Osteoblast (primary cell): Measurements from ENCODE around the gene GINS3. TPM values are rescaled to one million over a fixed set of nuclear protein-coding genes. Genes with fewer than 3 reads are reported as not detected.

Experiments
- DNase-seq: peaks from one replicate; pipeline ENCODE4 v3.0.0; 2011; ENCODE audit warnings: low spot score, mixed read lengths; ENCODE audit not compliant: insufficient read length; ENCODE audit errors: missing footprints
- H2AFZ ChIP-seq: 2 replicates; pipeline ENCODE4 v1.6.0; 2011; ENCODE audit warnings: mild to moderate bottlenecking, low read length
- H3K27ac ChIP-seq: 2 replicates; pipeline ENCODE4 v1.5.1; 2011; ENCODE audit warnings: mild to moderate bottlenecking, low read depth, low read length, moderate library complexity
- H3K27me3 ChIP-seq: 2 replicates; pipeline ENCODE4 v1.6.0; 2012; ENCODE audit warnings: mild to moderate bottlenecking, control low read depth, inconsistent platforms, low read length, moderate library complexity; ENCODE audit not compliant: insufficient read depth
- H3K36me3 ChIP-seq: 2 replicates; pipeline ENCODE4 v1.5.1; 2011; ENCODE audit warnings: mild to moderate bottlenecking, low read length, control low read depth, moderate library complexity; ENCODE audit not compliant: insufficient read depth
- H3K4me1 ChIP-seq: 2 replicates; pipeline ENCODE4 v1.5.1; 2011; ENCODE audit warnings: mild to moderate bottlenecking, low read length, control low read depth, moderate library complexity; ENCODE audit not compliant: insufficient read depth
- H3K4me2 ChIP-seq: 2 replicates; pipeline ENCODE4 v1.6.0; 2011; ENCODE audit warnings: mild to moderate bottlenecking, low read length; ENCODE audit not compliant: insufficient read depth
- H3K4me3 ChIP-seq: fragments of 200-600 bp; sonication (generic); 3 replicates; pipeline ENCODE4 v1.5.1; 2012; ENCODE audit warnings: mild to moderate bottlenecking, low read length, inconsistent platforms; ENCODE audit not compliant: insufficient read depth
- H3K79me2 ChIP-seq: 2 replicates; pipeline ENCODE4 v1.6.0; 2012; ENCODE audit warnings: mild to moderate bottlenecking, low read length, control low read depth, inconsistent platforms; ENCODE audit not compliant: insufficient read depth
- H3K9me3 ChIP-seq: 2 replicates; pipeline ENCODE4 v1.5.1; 2011; ENCODE audit warnings: low read depth, low read length, control low read depth
- H4K20me1 ChIP-seq: 2 replicates; pipeline ENCODE4 v1.6.0; 2012; ENCODE audit warnings: mild to moderate bottlenecking, low read length, control low read depth; ENCODE audit not compliant: insufficient read depth
- total RNA-seq: library from RNA; depleted of rRNA; stranded (reverse); fragments of >200 nt; gene quantifications from 2 replicates; pipeline ENCODE4 v1.2.3, GENCODE V29; 2012
- TF ChIP-seq, protein P1 (sequence below): IDR thresholded peaks from 2 replicates; pipeline ENCODE4 v1.5.1; 2011; ENCODE audit warnings: mild to moderate bottlenecking, low read depth, low read length, moderate library complexity; ENCODE audit errors: extremely low read depth

GINS3 gene
- total RNA-seq, 1 donor: 1.1 TPM

- H3K9me3 ChIP-seq: no peaks in the 10 kb centered on the region
- H4K20me1 ChIP-seq: no peaks in the 10 kb centered on the region
- no peak for DNase-seq
- no peaks in the 10 kb centered on the region for H3K27me3 ChIP-seq
- TF ChIP-seq, protein P1, sequence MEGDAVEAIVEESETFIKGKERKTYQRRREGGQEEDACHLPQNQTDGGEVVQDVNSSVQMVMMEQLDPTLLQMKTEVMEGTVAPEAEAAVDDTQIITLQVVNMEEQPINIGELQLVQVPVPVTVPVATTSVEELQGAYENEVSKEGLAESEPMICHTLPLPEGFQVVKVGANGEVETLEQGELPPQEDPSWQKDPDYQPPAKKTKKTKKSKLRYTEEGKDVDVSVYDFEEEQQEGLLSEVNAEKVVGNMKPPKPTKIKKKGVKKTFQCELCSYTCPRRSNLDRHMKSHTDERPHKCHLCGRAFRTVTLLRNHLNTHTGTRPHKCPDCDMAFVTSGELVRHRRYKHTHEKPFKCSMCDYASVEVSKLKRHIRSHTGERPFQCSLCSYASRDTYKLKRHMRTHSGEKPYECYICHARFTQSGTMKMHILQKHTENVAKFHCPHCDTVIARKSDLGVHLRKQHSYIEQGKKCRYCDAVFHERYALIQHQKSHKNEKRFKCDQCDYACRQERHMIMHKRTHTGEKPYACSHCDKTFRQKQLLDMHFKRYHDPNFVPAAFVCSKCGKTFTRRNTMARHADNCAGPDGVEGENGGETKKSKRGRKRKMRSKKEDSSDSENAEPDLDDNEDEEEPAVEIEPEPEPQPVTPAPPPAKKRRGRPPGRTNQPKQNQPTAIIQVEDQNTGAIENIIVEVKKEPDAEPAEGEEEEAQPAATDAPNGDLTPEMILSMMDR: peak; percentile 11
- H2AFZ ChIP-seq: no peak overlapping the region
- no peaks in the 10 kb centered on the region for H3K4me1 ChIP-seq
- no peak overlapping the region for H3K4me3 ChIP-seq
- H3K79me2 ChIP-seq: no peaks in the 10 kb centered on the region
- H3K4me2 ChIP-seq: no peak overlapping the region
- H3K27ac ChIP-seq: no peak overlapping the region
- H3K36me3 ChIP-seq: no peaks in the 10 kb centered on the region
Observed at GRCh38 chr16:58435779-58436178, 43.5 kb downstream of the GINS3 start.

- Histone ChIP-seq H3K36me3 (no peaks in the 10 kb centered on the region), H3K4me2 (no peak overlapping the region), H3K79me2 (no peaks in the 10 kb centered on the region), H3K4me1 (no peaks in the 10 kb centered on the region), H3K9me3 (no peaks in the 10 kb centered on the region), H3K4me3 (no peak overlapping the region), H4K20me1 (no peaks in the 10 kb centered on the region), H3K27ac (no peak overlapping the region), H2AFZ (no peak overlapping the region), H3K27me3 (peaks cover 7% of the 10 kb centered on the region)
- DNase-seq: no peak
- TF ChIP-seq, protein P1: no peak
Observed at GRCh38 chr16:58440131-58440530, 47.9 kb downstream of the GINS3 start.

DNA sequence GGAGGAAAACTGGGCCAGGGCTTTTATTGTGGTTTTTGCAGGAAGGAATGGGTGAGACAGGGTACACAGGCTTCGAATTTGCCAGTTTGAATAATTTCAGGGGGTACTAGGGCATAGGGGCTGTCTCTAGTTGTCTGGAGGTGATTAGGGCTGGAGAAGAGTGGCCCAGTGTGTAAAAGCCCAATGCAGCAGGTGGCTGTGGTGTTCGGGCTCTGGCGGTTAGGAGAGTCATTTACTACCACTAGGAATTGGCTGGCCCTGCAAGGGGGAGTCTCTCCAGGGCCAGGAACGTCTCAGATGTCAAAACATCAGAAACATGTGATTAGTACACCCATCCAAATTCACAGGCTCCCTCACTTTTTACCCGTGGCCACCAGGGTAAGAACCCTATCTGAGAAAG is 50.3 kb downstream of the GINS3 start:
- Histone ChIP-seq H2AFZ (no peak overlapping the region), H3K9me3 (no peaks in the 10 kb centered on the region), H3K27ac (no peak overlapping the region), H3K4me1 (no peaks in the 10 kb centered on the region), H3K4me2 (no peak overlapping the region), H3K79me2 (no peaks in the 10 kb centered on the region), H4K20me1 (no peaks in the 10 kb centered on the region), H3K4me3 (no peak overlapping the region), H3K27me3 (peaks cover 7% of the 10 kb centered on the region), H3K36me3 (no peaks in the 10 kb centered on the region)
- DNase-seq: no peak
- TF ChIP-seq, protein P1: no peak

DNA sequence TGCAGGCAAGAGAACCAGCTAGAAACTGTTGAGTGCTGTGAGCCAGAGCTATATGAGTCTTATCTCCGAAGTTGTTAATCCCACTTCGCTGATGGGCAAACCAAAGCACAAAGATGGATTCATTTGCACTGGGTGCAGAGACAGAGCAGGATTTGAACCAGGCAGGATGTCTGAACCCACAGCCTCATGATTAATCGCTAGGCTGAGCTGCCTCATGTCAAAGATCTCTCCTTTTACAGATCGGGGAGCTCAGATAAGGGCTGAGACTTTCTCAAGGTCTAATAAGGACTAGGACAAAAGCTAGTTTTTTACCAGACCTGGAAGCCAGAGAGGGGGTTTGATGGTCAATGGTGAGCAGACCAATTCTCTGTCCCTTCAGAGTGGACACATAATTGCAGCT is 51.5 kb downstream of the GINS3 start:
- no peaks in the 10 kb centered on the region for H3K4me1 ChIP-seq
- H3K4me2 ChIP-seq: no peak overlapping the region
- H4K20me1 ChIP-seq: no peaks in the 10 kb centered on the region
- H3K79me2 ChIP-seq: no peaks in the 10 kb centered on the region
- no peak overlapping the region for H3K4me3 ChIP-seq
- no peak overlapping the region for H2AFZ ChIP-seq
- no peak for DNase-seq
- TF ChIP-seq, protein P1: no peak
- H3K36me3 ChIP-seq: no peaks in the 10 kb centered on the region
- H3K27ac ChIP-seq: no peak overlapping the region
- peaks cover 7% of the 10 kb centered on the region for H3K27me3 ChIP-seq
- no peaks in the 10 kb centered on the region for H3K9me3 ChIP-seq
